PC-3 (cell line): ENCODE measurements around the gene PTPRF. TPM values are rescaled to one million over a fixed set of nuclear protein-coding genes. Genes with fewer than 3 reads are reported as not detected.

Experiments
- ATAC-seq: fragments of 200-7000 bp; cut with Tn5 transposase; 2 replicates; pipeline ENCODE4 v1.9.1; 2020; ENCODE audit warnings: mild to moderate bottlenecking, moderate library complexity
- BruUV-seq: library from RNA; stranded (reverse); fragments of 400-500 nt; replicated peaks from 2 replicates; lab custom pipeline; 2021; lab: Mats Ljungman, UMichigan
- CTCF ChIA-PET: fragments of 300-600 bp; sonication (Branson Sonifier 250); formaldehyde crosslinking; loops from one replicate; lab custom pipeline; 2022; ENCODE audit warnings: antibody characterized with exemption; lab: Charles Lee
- POLR2A ChIA-PET: fragments of 300-600 bp; sonication (Branson Sonifier 250); formaldehyde crosslinking; loops from one replicate; lab custom pipeline; 2022; ENCODE audit warnings: antibody characterized with exemption; ENCODE audit not compliant: unreplicated experiment; lab: Charles Lee
- DNase-seq: peaks from one replicate; pipeline ENCODE4 v3.0.0-alpha.2; 2015
- H2AFZ ChIP-seq: fragments of 300-600 bp; sonication (generic); 2 replicates; pipeline ENCODE4 v1.6.0; 2016; ENCODE audit warnings: antibody characterized with exemption, low read length
- H3F3A ChIP-seq: fragments of 300-600 bp; sonication (generic); one replicate; pipeline ENCODE4 v1.6.0; 2017; ENCODE audit warnings: antibody characterized with exemption, low read length, control low read depth, mild to moderate bottlenecking; ENCODE audit not compliant: unreplicated experiment
- H3K27ac ChIP-seq: fragments of 300-600 bp; sonication (generic); 2 replicates; pipeline ENCODE4 v1.5.1; 2016; ENCODE audit warnings: mild to moderate bottlenecking, low read length
- H3K27me3 ChIP-seq: fragments of 300-600 bp; sonication (generic); 2 replicates; pipeline ENCODE4 v1.6.1; 2016; ENCODE audit warnings: low read length, mixed read lengths
- H3K36me3 ChIP-seq: fragments of 300-600 bp; sonication (generic); 2 replicates; pipeline ENCODE4 v1.6.1; 2016; ENCODE audit warnings: low read depth, mixed run types, low read length, mixed read lengths
- H3K4me1 ChIP-seq: fragments of 300-600 bp; sonication (generic); 2 replicates; pipeline ENCODE4 v1.5.1; 2016; ENCODE audit warnings: low read length; ENCODE audit not compliant: insufficient read depth
- H3K4me2 ChIP-seq: fragments of 300-600 bp; sonication (generic); 2 replicates; pipeline ENCODE4 v1.6.0; 2016; ENCODE audit warnings: low read length
- H3K4me3 ChIP-seq: fragments of 300-600 bp; sonication (generic); 2 replicates; pipeline ENCODE4 v1.5.1; 2016; ENCODE audit warnings: mild to moderate bottlenecking, low read length, mixed read lengths
- H3K79me2 ChIP-seq: fragments of 300-600 bp; sonication (generic); 2 replicates; pipeline ENCODE4 v1.6.1; 2017; ENCODE audit warnings: low read length, mixed read lengths
- H3K9ac ChIP-seq: fragments of 300-600 bp; sonication (generic); 2 replicates; pipeline ENCODE4 v1.6.0; 2016; ENCODE audit warnings: mild to moderate bottlenecking, low read length
- H3K9me2 ChIP-seq: fragments of 300-600 bp; sonication (generic); replicated peaks from 2 replicates; pipeline ENCODE4 v1.6.1; 2016; ENCODE audit warnings: mixed run types, low read length, mixed read lengths
- H3K9me3 ChIP-seq: fragments of 300-600 bp; sonication (generic); 2 replicates; pipeline ENCODE4 v1.6.1; 2016; ENCODE audit warnings: low read length, mixed read lengths
- H4K20me1 ChIP-seq: fragments of 300-600 bp; sonication (generic); 2 replicates; pipeline ENCODE4 v1.6.1; 2016; ENCODE audit warnings: low read length, mixed read lengths
- CTCF ChIP-seq: fragments of 300-600 bp; sonication (generic); conservative IDR thresholded peaks from 2 replicates; pipeline ENCODE4 v1.5.1; 2017; ENCODE audit warnings: antibody characterized with exemption, low read depth, mild to moderate bottlenecking, low read length
- EZH2 ChIP-seq: fragments of 300-600 bp; sonication (generic); IDR thresholded peaks from one replicate; pipeline ENCODE4 v1.6.1; 2017; ENCODE audit warnings: antibody characterized with exemption, mild to moderate bottlenecking, low read length; ENCODE audit not compliant: unreplicated experiment
- EZH2phosphoT487 ChIP-seq: fragments of 300-600 bp; sonication (generic); IDR thresholded peaks from 2 replicates; pipeline ENCODE4 v1.6.1; 2018; ENCODE audit warnings: mild to moderate bottlenecking, antibody characterized with exemption, low read length, borderline replicate concordance
- intact Hi-C: fragments of 100-400 bp; cut with micrococcal nuclease; formaldehyde crosslinking; loops from 2 replicates; pipeline ENCODE4 v1.9.0; 2023
- total RNA-seq: library from RNA; depleted of rRNA; stranded (reverse); fragments of >200 nt; gene quantifications from 2 replicates; pipeline ENCODE4 v1.2.3, GENCODE V29; 2014

PTPRF gene
- total RNA-seq, 1 experiment from 2014 or later = 67.4 TPM

- no peak for DNase-seq
- peak overlapping the region; percentile 65 for H3K4me2 ChIP-seq
- H3K4me1 ChIP-seq = peaks cover 60% of the 10 kb centered on the region
- H3K9me2 ChIP-seq = no peaks in the 10 kb centered on the region
- peaks cover 23% of the 10 kb centered on the region; the same call in 1 of the 2 replicates for H4K20me1 ChIP-seq
- H3F3A ChIP-seq = peaks cover 6% of the 10 kb centered on the region
- H3K79me2 ChIP-seq = peaks cover 86% of the 10 kb centered on the region
- intact Hi-C loops = no loop called here
- peak overlapping the region; percentile 49 for H3K9ac ChIP-seq
- H3K27me3 ChIP-seq = no peaks in the 10 kb centered on the region
- ChIA-PET CTCF (interaction anchor here (1.3 kb wide), 1 partner anchor 17 kb away, joined by 5 read pairs; no protein-coding TSS in a partner anchor), POLR2A (no interaction called here)
- H3K36me3 ChIP-seq = peaks cover 10% of the 10 kb centered on the region; the same call in 1 of the 2 replicates
- H3K27ac ChIP-seq = peak overlapping the region; percentile 86
- BruUV-seq = no TSS peak
- H2AFZ ChIP-seq = no peak overlapping the region
- no peak for TF ChIP-seq EZH2phosphoT487
- no peak for TF ChIP-seq EZH2
- no peak for TF ChIP-seq CTCF
- no peak; the same call in 1 of the 2 replicates for ATAC-seq
- no peak overlapping the region for H3K4me3 ChIP-seq
- H3K9me3 ChIP-seq = no peaks in the 10 kb centered on the region
Observed at GRCh38 chr1:43536864-43537358, 6.2 kb downstream of the PTPRF start.

- H3K9ac ChIP-seq = peak overlapping the region; percentile 49; the same call in 1 of the 2 replicates
- peaks cover 10% of the 10 kb centered on the region; the same call in 1 of the 2 replicates for H3K36me3 ChIP-seq
- BruUV-seq = no TSS peak
- DNase-seq (peak; percentile 90), ATAC-seq (peak; percentile 87)
- H3K4me1 ChIP-seq = peaks cover 53% of the 10 kb centered on the region
- intact Hi-C loops = no loop called here
- peaks cover 6% of the 10 kb centered on the region for H3F3A ChIP-seq
- no peaks in the 10 kb centered on the region for H3K27me3 ChIP-seq
- H3K9me2 ChIP-seq = no peaks in the 10 kb centered on the region
- H3K4me2 ChIP-seq = peak overlapping the region; percentile 65
- no peak overlapping the region for H3K4me3 ChIP-seq
- H4K20me1 ChIP-seq = peaks cover 23% of the 10 kb centered on the region; the same call in 1 of the 2 replicates
- peak overlapping the region; percentile 86 for H3K27ac ChIP-seq
- ChIA-PET CTCF (interaction anchor here (0.6 to 1.3 kb wide), 3 partner anchors 17 to 508 kb away, joined by 3 to 5 read pairs (median 5); no protein-coding TSS in a partner anchor), POLR2A (no interaction called here)
- TF ChIP-seq EZH2 (no peak), EZH2phosphoT487 (no peak), CTCF (no peak)
- H3K9me3 ChIP-seq = no peaks in the 10 kb centered on the region
- no peak overlapping the region for H2AFZ ChIP-seq
- peaks cover 86% of the 10 kb centered on the region for H3K79me2 ChIP-seq
Observed at GRCh38 chr1:43537423-43538142, 6.9 kb downstream of the PTPRF start.
